CD4-positive, CD25-positive, alpha-beta regulatory T cell (primary cell): Measurements from ENCODE around the gene CLEC4M. TPM values are rescaled to one million over a fixed set of nuclear protein-coding genes. Genes with fewer than 3 reads are reported as not detected.
"Not testable (repeated sequence)": the region's sequence is repeated elsewhere in the genome, so short reads cannot be mapped to it uniquely, and the experiment has no call there.

Experiments used
- ATAC-seq, 2 donors: fragments of 150-1000 bp; cut with Tn5 transposase; one replicate each; pipeline ENCODE4 v1.10.0; 2021; ENCODE audit warnings: low read depth in 2 of 2, moderate number of reproducible peaks in 2 of 2, moderate library complexity in 1 of 2
- DNase-seq, 3 donors: peaks; one replicate each; pipeline versions ENCODE4 v3.0.0 to v3.0.0-alpha.2; 2012 to 2022; ENCODE audit warnings: mixed read lengths in 1 of 3
- H3K27ac ChIP-seq: one replicate; pipeline ENCODE4 v1.7.0; 2013; ENCODE audit warnings: mild to moderate bottlenecking, low read length; ENCODE audit not compliant: insufficient read depth, poor library complexity, severe bottlenecking
- H3K27me3 ChIP-seq: one replicate; pipeline ENCODE4 v1.7.0; 2013; ENCODE audit warnings: low read length; ENCODE audit not compliant: control insufficient read depth, insufficient read depth
- H3K36me3 ChIP-seq: one replicate; pipeline ENCODE4 v1.7.0; 2013; ENCODE audit warnings: mild to moderate bottlenecking, low read length, moderate library complexity; ENCODE audit not compliant: control insufficient read depth, insufficient read depth
- H3K4me1 ChIP-seq: 2 replicates; pipeline ENCODE4 v1.7.0; 2013; ENCODE audit warnings: mild to moderate bottlenecking, low read length; ENCODE audit not compliant: insufficient read depth, control insufficient read depth, poor library complexity, severe bottlenecking
- H3K4me3 ChIP-seq: one replicate; pipeline ENCODE4 v1.7.0; 2013; ENCODE audit warnings: low read depth, mild to moderate bottlenecking, low read length, moderate library complexity
- H3K9me3 ChIP-seq, 2 experiments: 1 replicate in 1 of 2; 2 replicates in 1 of 2; pipeline ENCODE4 v1.7.0; 2013; ENCODE audit warnings: low read length in 2 of 2, mild to moderate bottlenecking in 1 of 2, moderate library complexity in 1 of 2; ENCODE audit not compliant: control insufficient read depth in 2 of 2
- H3K27ac Mint-ChIP-seq, 3 donors: one replicate each; pipeline ENCODE4 v1.8.0; 2020 to 2022; ENCODE audit warnings: mild to moderate bottlenecking in 3 of 3, mixed read lengths in 3 of 3, moderate library complexity in 2 of 3
- H3K27me3 Mint-ChIP-seq: one replicate; pipeline ENCODE4 v1.8.0; 2022; ENCODE audit warnings: mild to moderate bottlenecking, mixed read lengths
- H3K36me3 Mint-ChIP-seq: one replicate; pipeline ENCODE4 v1.8.0; 2020; ENCODE audit warnings: mixed read lengths
- H3K4me1 Mint-ChIP-seq, 4 donors: one replicate each; pipeline ENCODE4 v1.8.0; 2020 to 2022; ENCODE audit warnings: mixed read lengths in 4 of 4, mild to moderate bottlenecking in 1 of 4
- H3K4me3 Mint-ChIP-seq, 4 donors: one replicate each; pipeline ENCODE4 v1.8.0; 2020 to 2022; ENCODE audit warnings: mild to moderate bottlenecking in 4 of 4, mixed read lengths in 4 of 4, moderate library complexity in 3 of 4
- H3K9me3 Mint-ChIP-seq, 7 donors: one replicate each; pipeline ENCODE4 v1.8.0; 2020 to 2022; ENCODE audit warnings: mixed read lengths in 7 of 7, mild to moderate bottlenecking in 3 of 7, moderate library complexity in 2 of 7
- polyA plus RNA-seq, 4 donors: library from polyadenylated mRNA; unstranded; fragments of 300-500 nt; fragmentation: Illumina TruSeq; gene quantifications; one replicate each; pipeline ENCODE4 v1.2.3, GENCODE V29; 2021
- total RNA-seq: library from RNA; stranded (reverse); gene quantifications from one replicate; pipeline ENCODE4 v1.2.3, GENCODE V29; 2022

Gene CLEC4M
- total and polyA plus RNA-seq, 5 donors from 2014 or later, result 0.53 TPM; not detected in 4

DNA sequence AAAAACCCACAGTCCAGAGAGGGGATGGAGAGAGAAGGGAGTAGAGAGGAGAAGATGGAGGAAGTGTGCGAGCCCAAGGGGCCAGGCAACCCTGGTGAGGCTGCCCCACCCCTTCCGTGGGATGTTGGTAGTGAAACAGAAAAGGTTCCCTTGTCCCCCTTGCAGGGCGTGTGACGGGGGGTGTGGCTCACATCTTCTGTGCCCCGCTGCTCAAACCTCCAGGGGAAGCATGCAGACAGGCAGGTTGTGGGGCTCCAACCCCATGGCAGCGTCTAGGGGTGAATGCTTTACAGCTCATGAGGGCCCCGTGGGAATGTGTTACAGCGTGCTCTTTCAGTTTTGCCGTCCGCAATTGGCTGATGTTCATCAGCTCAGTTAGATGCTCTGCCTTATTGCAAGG, 52.3 kb downstream of the CLEC4M start:
- Histone ChIP-seq H3K4me3 (peak overlapping the region; percentile 15), H3K9me3 (peaks cover 26 to 31% of the 10 kb centered on the region in 2 experiments), H3K27me3 (peaks cover 14% of the 10 kb centered on the region), H3K36me3 (no peaks in the 10 kb centered on the region), H3K4me1 (peaks cover 15% of the 10 kb centered on the region), H3K27ac (no peak overlapping the region)
- H3K4me1 Mint-ChIP-seq, result peaks cover 4 to 28% (median 17%) of the 10 kb centered on the region in 4 donors
- H3K36me3 Mint-ChIP-seq, result peaks cover 12% of the 10 kb centered on the region
- ATAC-seq (no peak), DNase-seq (peak in 2 of 3 donors; percentile 6 to 84)
- peaks cover 52% of the 10 kb centered on the region for H3K27me3 Mint-ChIP-seq
- H3K4me3 Mint-ChIP-seq, result peak overlapping the region; percentile 27 to 86 (median 66)
- peak overlapping the region; percentile 33 to 78 (median 65) for H3K27ac Mint-ChIP-seq
- peaks cover 6 to 25% (median 16%) of the 10 kb centered on the region in 7 donors for H3K9me3 Mint-ChIP-seq

- H3K36me3 Mint-ChIP-seq, result not testable (repeated sequence)
These were observed 53.0 kb downstream of the CLEC4M start for GRCh38 chr19:7816040-7816439.

DNA sequence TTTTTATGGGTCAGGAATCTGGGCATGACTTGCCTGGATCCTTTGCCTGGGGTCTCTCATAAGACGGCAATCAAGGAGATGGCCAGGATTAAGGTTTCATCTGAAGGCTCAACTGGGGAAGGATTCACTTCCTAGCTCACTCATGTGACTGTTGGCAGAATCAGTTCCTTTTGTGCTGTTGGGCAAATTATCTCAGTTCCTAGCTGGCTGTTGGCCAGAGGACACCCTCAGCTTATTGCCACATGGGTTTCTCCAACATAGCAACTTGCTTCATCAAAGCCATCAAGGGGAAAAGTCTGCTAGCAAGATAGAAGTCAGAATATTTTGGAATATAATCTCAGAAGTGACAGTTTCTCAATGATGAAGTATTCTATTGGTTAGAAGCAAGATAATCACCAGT, 54.8 kb downstream of the CLEC4M start:
- H3K4me1 ChIP-seq, result peaks cover 15% of the 10 kb centered on the region
- Mint-ChIP-seq H3K27ac (no peak overlapping the region), H3K9me3 (peaks cover 3 to 9% (median 6%) of the 10 kb centered on the region in 7 donors), H3K27me3 (peaks cover 50% of the 10 kb centered on the region), H3K36me3 (peaks cover 7% of the 10 kb centered on the region), H3K4me1 (peaks cover 4 to 28% (median 17%) of the 10 kb centered on the region in 4 donors), H3K4me3 (no peak overlapping the region)
- H3K27ac ChIP-seq, result no peak overlapping the region
- no peak overlapping the region for H3K4me3 ChIP-seq
- H3K9me3 ChIP-seq, result peaks cover 7 to 11% of the 10 kb centered on the region in 2 experiments
- no peaks in the 10 kb centered on the region for H3K36me3 ChIP-seq
- peaks cover 18% of the 10 kb centered on the region for H3K27me3 ChIP-seq
- DNase-seq (no peak), ATAC-seq (no peak)

More at GRCh38 chr19:7816040-7816439, 53.0 kb downstream of the CLEC4M start:
- Histone ChIP-seq H3K4me1 (peaks cover 15% of the 10 kb centered on the region), H3K9me3 (peaks cover 21 to 24% of the 10 kb centered on the region in 2 experiments), H3K27me3 (peaks cover 20% of the 10 kb centered on the region)
- H3K27ac ChIP-seq, DNase-seq, H3K4me3 ChIP-seq, ATAC-seq, H3K36me3 ChIP-seq: not testable (repeated sequence)
- H3K27me3 Mint-ChIP-seq, result peaks cover 54% of the 10 kb centered on the region
- peak overlapping the region in 1 of 3 donors; percentile 78 for H3K27ac Mint-ChIP-seq
- H3K9me3 Mint-ChIP-seq, result peaks cover 5 to 20% (median 9%) of the 10 kb centered on the region in 7 donors
- peaks cover 4 to 28% (median 17%) of the 10 kb centered on the region in 4 donors for H3K4me1 Mint-ChIP-seq
- H3K4me3 Mint-ChIP-seq, result peak overlapping the region in 2 of 4 donors; percentile 47 to 49

DNA sequence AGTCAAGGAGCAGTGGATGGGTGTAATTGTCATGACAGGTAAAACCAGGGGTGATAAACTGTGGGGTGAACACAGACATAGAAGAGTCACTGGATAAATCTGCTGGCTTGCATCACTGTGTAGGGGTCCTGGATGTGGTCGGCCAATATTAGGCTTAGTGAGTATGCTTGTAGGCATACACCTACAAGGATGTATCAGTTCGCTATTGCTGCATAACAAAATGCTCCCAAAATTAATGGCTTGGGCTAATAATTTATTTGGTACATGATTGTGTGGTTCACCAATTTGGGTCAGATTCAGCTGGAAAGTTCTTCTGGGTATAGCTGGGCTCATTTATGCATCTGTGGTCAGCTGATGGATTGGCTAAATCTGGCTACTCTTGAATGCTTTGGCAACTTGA, 55.8 kb downstream of the CLEC4M start:
- no peak overlapping the region for H3K4me3 Mint-ChIP-seq
- H3K9me3 ChIP-seq, result peaks cover 7 to 11% of the 10 kb centered on the region in 2 experiments
- H3K36me3 Mint-ChIP-seq, result peaks cover 7% of the 10 kb centered on the region
- peaks cover 4 to 28% (median 17%) of the 10 kb centered on the region in 4 donors for H3K4me1 Mint-ChIP-seq
- H3K27me3 ChIP-seq, result peaks cover 18% of the 10 kb centered on the region
- H3K27me3 Mint-ChIP-seq, result peaks cover 52% of the 10 kb centered on the region
- DNase-seq (no peak), ATAC-seq (no peak)
- no peak overlapping the region for H3K27ac Mint-ChIP-seq
- H3K4me3 ChIP-seq, result no peak overlapping the region
- H3K9me3 Mint-ChIP-seq, result peaks cover 3 to 9% (median 6%) of the 10 kb centered on the region in 7 donors
- H3K4me1 ChIP-seq, result peaks cover 15% of the 10 kb centered on the region
- H3K36me3 ChIP-seq, result no peaks in the 10 kb centered on the region
- H3K27ac ChIP-seq, result no peak overlapping the region

Other genes starting within 250 kb of the CLEC4M start
- 0.30 TPM for gene ZNF358, start 247.1 kb upstream of the CLEC4M start, total RNA-seq
- gene ZNF358, start 247.1 kb upstream of the CLEC4M start, polyA plus RNA-seq, result under 1 TPM in 3 of 4 donors, not detected in 1; 0.11 to 0.24 (median 0.21) TPM
- 12.3 TPM for gene MCOLN1, start 240.6 kb upstream of the CLEC4M start, total RNA-seq
- 10 to 100 TPM in 2 of 4 donors, 1 to 10 TPM in 2; 8.6 to 15.2 (median 10.3) TPM for gene MCOLN1, start 240.6 kb upstream of the CLEC4M start, polyA plus RNA-seq
- gene PNPLA6, start 227.5 kb upstream of the CLEC4M start, total RNA-seq, result 106 TPM
- 1 to 10 TPM; 6.6 to 9.2 (median 7.2) TPM for gene PNPLA6, start 227.5 kb upstream of the CLEC4M start, polyA plus RNA-seq
- gene CAMSAP3, start 167.4 kb upstream of the CLEC4M start, total RNA-seq, result not detected
- not detected for gene CAMSAP3, start 167.4 kb upstream of the CLEC4M start, polyA plus RNA-seq
- gene XAB2, start 133.7 kb upstream of the CLEC4M start, total RNA-seq, result 62.5 TPM
- gene XAB2, start 133.7 kb upstream of the CLEC4M start, polyA plus RNA-seq, result 10 to 100 TPM in 2 of 4 donors, 1 to 10 TPM in 2; 7.7 to 26.8 (median 10.0) TPM
- gene PET100, start 133.4 kb upstream of the CLEC4M start, total RNA-seq, result 116 TPM
- gene PET100, start 133.4 kb upstream of the CLEC4M start, polyA plus RNA-seq, result 100 to 1,000 TPM; 236 to 500 (median 308) TPM
- gene PCP2, start 129.5 kb upstream of the CLEC4M start, total RNA-seq, result 2.4 TPM
- gene PCP2, start 129.5 kb upstream of the CLEC4M start, polyA plus RNA-seq, result under 1 TPM in 2 of 4 donors, not detected in 2; 0.44 to 0.86 TPM
- 253 TPM for gene STXBP2, start 126.1 kb upstream of the CLEC4M start, total RNA-seq
- gene STXBP2, start 126.1 kb upstream of the CLEC4M start, polyA plus RNA-seq, result 100 to 1,000 TPM in 1 of 4 donors, 10 to 100 TPM in 3; 57.5 to 105 (median 86.7) TPM
- not detected for gene RETN, start 94.2 kb upstream of the CLEC4M start, total RNA-seq
- gene RETN, start 94.2 kb upstream of the CLEC4M start, polyA plus RNA-seq, result not detected
- gene MCEMP1, start 86.2 kb upstream of the CLEC4M start, total RNA-seq, result 0.59 TPM
- not detected for gene MCEMP1, start 86.2 kb upstream of the CLEC4M start, polyA plus RNA-seq
- gene TRAPPC5, start 82.4 kb upstream of the CLEC4M start, total RNA-seq, result 63.9 TPM
- 100 to 1,000 TPM; 142 to 229 (median 192) TPM for gene TRAPPC5, start 82.4 kb upstream of the CLEC4M start, polyA plus RNA-seq
- not detected for gene FCER2, start 61.1 kb upstream of the CLEC4M start, total RNA-seq
- gene FCER2, start 61.1 kb upstream of the CLEC4M start, polyA plus RNA-seq, result 1 to 10 TPM in 1 of 4 donors, under 1 TPM in 2, not detected in 1; 0.34 to 4.5 (median 0.48) TPM
- gene CLEC4G, start 31.1 kb upstream of the CLEC4M start, total RNA-seq, result not detected
- not detected for gene CLEC4G, start 31.1 kb upstream of the CLEC4M start, polyA plus RNA-seq
- not detected for gene CD209, start 15.7 kb upstream of the CLEC4M start, total RNA-seq
- not detected for gene CD209, start 15.7 kb upstream of the CLEC4M start, polyA plus RNA-seq
- 10.2 TPM for gene EVI5L, start 67.0 kb downstream of the CLEC4M start, total RNA-seq
- gene EVI5L, start 67.0 kb downstream of the CLEC4M start, polyA plus RNA-seq, result 1 to 10 TPM; 1.9 to 3.0 (median 2.2) TPM
- gene PRR36, start 111.1 kb downstream of the CLEC4M start, total RNA-seq, result 0.12 TPM
- gene PRR36, start 111.1 kb downstream of the CLEC4M start, polyA plus RNA-seq, result under 1 TPM in 2 of 4 donors, not detected in 2; 0.05 to 0.22 TPM
- gene LRRC8E, start 125.3 kb downstream of the CLEC4M start, total RNA-seq, result not detected
- gene LRRC8E, start 125.3 kb downstream of the CLEC4M start, polyA plus RNA-seq, result not detected
- 93.4 TPM for gene MAP2K7, start 140.6 kb downstream of the CLEC4M start, total RNA-seq
- gene MAP2K7, start 140.6 kb downstream of the CLEC4M start, polyA plus RNA-seq, result 1 to 10 TPM; 1.7 to 3.7 (median 2.6) TPM
- 1.1 TPM for gene TGFBR3L, start 151.6 kb downstream of the CLEC4M start, total RNA-seq
- not detected for gene TGFBR3L, start 151.6 kb downstream of the CLEC4M start, polyA plus RNA-seq
- gene SNAPC2, start 157.1 kb downstream of the CLEC4M start, total RNA-seq, result 12.1 TPM
- gene SNAPC2, start 157.1 kb downstream of the CLEC4M start, polyA plus RNA-seq, result 10 to 100 TPM; 14.3 to 22.1 (median 17.2) TPM
- gene CTXN1, start 162.9 kb downstream of the CLEC4M start, total RNA-seq, result not detected
- gene CTXN1, start 162.9 kb downstream of the CLEC4M start, polyA plus RNA-seq, result not detected
- gene TIMM44, start 180.4 kb downstream of the CLEC4M start, total RNA-seq, result 72.5 TPM
- 10 to 100 TPM; 14.0 to 16.5 (median 15.0) TPM for gene TIMM44, start 180.4 kb downstream of the CLEC4M start, polyA plus RNA-seq
- 39.6 TPM for gene ELAVL1, start 242.4 kb downstream of the CLEC4M start, total RNA-seq
- 10 to 100 TPM; 48.0 to 52.0 (median 49.2) TPM for gene ELAVL1, start 242.4 kb downstream of the CLEC4M start, polyA plus RNA-seq